Testis (tissue), 3 donors: Measurements from ENCODE around the gene GRIA1. TPM values are rescaled to one million over a fixed set of nuclear protein-coding genes. Genes with fewer than 3 reads are reported as not detected.

Source experiments
- DNase-seq: peaks from one replicate; pipeline ENCODE4 v3.0.0-alpha.2; 2019
- H3K27ac ChIP-seq, 2 donors: fragments of 200-600 bp; sonication (generic); one replicate each; pipeline ENCODE4 v1.5.1; 2019
- H3K27me3 ChIP-seq: fragments of 200-600 bp; sonication (generic); one replicate; pipeline ENCODE4 v1.5.1; 2019
- H3K36me3 ChIP-seq: fragments of 200-600 bp; sonication (generic); one replicate; pipeline ENCODE4 v1.5.1; 2017; ENCODE audit warnings: low read depth; ENCODE audit errors: missing control alignments
- H3K4me1 ChIP-seq: fragments of 200-600 bp; sonication (generic); one replicate; pipeline ENCODE4 v1.5.1; 2019
- H3K4me3 ChIP-seq, 2 donors: fragments of 200-600 bp; sonication (generic); one replicate each; pipeline ENCODE4 v1.5.1; 2017 to 2019
- H3K9me3 ChIP-seq: fragments of 200-600 bp; sonication (generic); one replicate; pipeline ENCODE4 v1.5.1; 2017
- CTCF ChIP-seq, 3 experiments: fragments of 450-650 bp in 2 of 3; fragments of 200-600 bp in 1 of 3; sonication (generic) in 1 of 3; IDR thresholded peaks; one replicate each; pipeline ENCODE4 v1.5.1; 2016 to 2019; ENCODE audit warnings: antibody characterized with exemption in 3 of 3, mild to moderate bottlenecking in 2 of 3, moderate library complexity in 1 of 3
- POLR2A ChIP-seq: fragments of 450-650 bp; IDR thresholded peaks from one replicate; pipeline ENCODE4 v1.6.1; 2017; ENCODE audit warnings: antibody characterized with exemption, mild to moderate bottlenecking, moderate library complexity
- whole genome bisulfite sequencing, 2 donors: methylation state at CpG; one replicate each; pipeline ENCODE4 v1.1.5; 2018; 5-methylcytosine and 5-hydroxymethylcytosine counted together
- intact Hi-C: fragments of 100-400 bp; cut with DNase I; formaldehyde crosslinking; loops from one replicate; pipeline ENCODE4 v1.15.1; 2023; ENCODE audit warnings: low total_unique reads
- polyA plus RNA-seq: library from polyadenylated mRNA; stranded (reverse); fragments of 350-450 nt; fragmentation: Illumina TruSeq; extraction: RNeasy Lipid Tissue Mini Kit (QIAGEN cat#74804); gene quantifications from one replicate; pipeline ENCODE4 v1.2.3, GENCODE V29; 2014; ENCODE audit warnings: low read depth, low replicate concordance; ENCODE audit not compliant: insufficient read depth
- total RNA-seq, 2 donors: library from RNA; depleted of rRNA; stranded (reverse); fragments of >200 nt; gene quantifications; one replicate each; pipeline ENCODE4 v1.2.3, GENCODE V29; 2016

GRIA1 gene
- total and polyA plus RNA-seq, 3 donors from 2014 or later, result 0.93 to 5.4 (median 3.5) TPM

- no peak for DNase-seq
- Histone ChIP-seq H3K4me1 (no peaks in the 10 kb centered on the region), H3K4me3 (no peak overlapping the region), H3K27me3 (no peaks in the 10 kb centered on the region), H3K9me3 (no peaks in the 10 kb centered on the region), H3K36me3 (no peaks in the 10 kb centered on the region), H3K27ac (no peak overlapping the region)
- intact Hi-C loops, result no loop called here
- no peak for TF ChIP-seq POLR2A
- TF ChIP-seq CTCF (IDR thresholded peaks at IDR 0.05), result no peak
- 61 to 68% methylated on average over 4 of the region's 4 CpGs for WGBS, 2 donors
These were observed 126.7 kb downstream of the GRIA1 start for GRCh38 chr5:153617190-153617589.

- intact Hi-C loops, result no loop called here
- no peaks in the 10 kb centered on the region for H3K9me3 ChIP-seq
- WGBS, 2 donors, result 58 to 72% methylated on average over 2 of the region's 2 CpGs
- H3K4me3 ChIP-seq, result no peak overlapping the region
- DNase-seq, result no peak
- no peak for TF ChIP-seq CTCF (IDR thresholded peaks at IDR 0.05)
- TF ChIP-seq POLR2A, result no peak
- no peaks in the 10 kb centered on the region for H3K36me3 ChIP-seq
- H3K4me1 ChIP-seq, result no peaks in the 10 kb centered on the region
- H3K27ac ChIP-seq, result no peak overlapping the region
- no peaks in the 10 kb centered on the region for H3K27me3 ChIP-seq
These were observed 127.8 kb downstream of the GRIA1 start for GRCh38 chr5:153618307-153618706.

GRCh38 chr5:153618867-153619266 is 128.4 kb downstream of the GRIA1 start:
- TF ChIP-seq POLR2A, result no peak
- no peak for TF ChIP-seq CTCF (IDR thresholded peaks at IDR 0.05)
- no peak for DNase-seq
- intact Hi-C loops, result no loop called here
- Histone ChIP-seq H3K9me3 (no peaks in the 10 kb centered on the region), H3K27me3 (no peaks in the 10 kb centered on the region), H3K4me3 (no peak overlapping the region), H3K27ac (no peak overlapping the region), H3K4me1 (no peaks in the 10 kb centered on the region), H3K36me3 (no peaks in the 10 kb centered on the region)

GRCh38 chr5:153619771-153620170 is 129.3 kb downstream of the GRIA1 start:
- TF ChIP-seq POLR2A, result no peak
- TF ChIP-seq CTCF (IDR thresholded peaks at IDR 0.05), result no peak
- Histone ChIP-seq H3K4me3 (no peak overlapping the region), H3K4me1 (no peaks in the 10 kb centered on the region), H3K9me3 (no peaks in the 10 kb centered on the region), H3K27ac (no peak overlapping the region), H3K36me3 (no peaks in the 10 kb centered on the region), H3K27me3 (no peaks in the 10 kb centered on the region)
- no peak for DNase-seq
- intact Hi-C loops, result no loop called here
- WGBS, 2 donors, result 36 to 43% methylated on average over 1 of the region's 1 CpG

- Histone ChIP-seq H3K9me3 (no peaks in the 10 kb centered on the region), H3K27ac (no peak overlapping the region), H3K4me1 (peaks cover 5% of the 10 kb centered on the region), H3K4me3 (no peak overlapping the region), H3K36me3 (no peaks in the 10 kb centered on the region), H3K27me3 (no peaks in the 10 kb centered on the region)
- WGBS, 2 donors, result 74 to 80% methylated on average over 3 of the region's 3 CpGs
- no peak for DNase-seq
- TF ChIP-seq POLR2A, result no peak
- peak in 1 of 3 experiments; percentile 3 for TF ChIP-seq CTCF (IDR thresholded peaks at IDR 0.05)
- intact Hi-C loops, result no loop called here
These were observed 132.7 kb downstream of the GRIA1 start for GRCh38 chr5:153623124-153623523.
